Epithelial cell of prostate (primary cell): ENCODE data around the gene SLC10A2.

ENCODE experiments used
- DNase-seq: peaks from one replicate; pipeline ENCODE4 v3.0.0-alpha.2; 2011; ENCODE audit warnings: low read depth, low spot score
- H3K27ac ChIP-seq: fragments of 450-650 bp; 2 replicates; pipeline ENCODE4 v1.5.1; 2017; ENCODE audit warnings: mild to moderate bottlenecking

Gene SLC10A2

DNA sequence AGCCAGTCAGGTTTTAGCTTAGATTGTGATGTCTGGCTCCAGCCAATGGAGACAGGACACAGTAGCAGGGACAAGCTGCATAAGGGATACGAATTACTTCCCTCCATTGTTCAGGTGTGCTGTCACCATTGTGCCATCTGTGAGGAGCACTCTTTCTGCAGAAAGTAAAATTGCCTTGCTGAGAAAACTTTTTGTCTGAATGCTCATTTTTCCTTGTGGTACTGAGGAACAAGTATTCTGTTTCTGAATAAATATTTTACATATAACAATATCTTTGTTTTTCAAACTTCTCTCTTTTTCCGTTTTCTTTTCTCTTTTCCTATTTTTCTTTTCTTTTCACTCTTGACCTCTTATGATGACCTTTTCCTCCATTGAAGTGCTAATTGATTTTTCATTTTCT is 10.2 kb downstream of the SLC10A2 start:
- no peak for DNase-seq
- no peak overlapping the region for H3K27ac ChIP-seq

DNA sequence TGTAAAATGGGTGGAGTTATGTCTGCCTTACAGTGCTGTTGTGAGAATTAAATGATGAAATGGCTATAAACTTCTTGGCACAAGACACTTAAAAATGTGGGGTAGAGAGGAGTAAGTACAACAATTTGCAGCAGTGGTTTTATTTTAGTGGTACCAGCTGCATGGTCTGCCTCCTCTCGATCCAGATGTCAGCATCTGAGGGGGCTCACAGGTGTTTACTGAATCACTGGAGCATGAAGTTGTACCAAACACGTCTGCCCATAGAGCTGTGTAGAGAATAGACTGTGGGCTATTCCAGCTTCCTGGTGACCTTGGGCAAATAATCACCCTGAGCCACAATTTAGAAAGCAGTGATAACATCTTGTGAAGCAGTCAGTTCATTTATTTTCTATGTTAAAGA is 11.1 kb downstream of the SLC10A2 start:
- H3K27ac ChIP-seq, result no peak overlapping the region
- DNase-seq, result no peak

DNA sequence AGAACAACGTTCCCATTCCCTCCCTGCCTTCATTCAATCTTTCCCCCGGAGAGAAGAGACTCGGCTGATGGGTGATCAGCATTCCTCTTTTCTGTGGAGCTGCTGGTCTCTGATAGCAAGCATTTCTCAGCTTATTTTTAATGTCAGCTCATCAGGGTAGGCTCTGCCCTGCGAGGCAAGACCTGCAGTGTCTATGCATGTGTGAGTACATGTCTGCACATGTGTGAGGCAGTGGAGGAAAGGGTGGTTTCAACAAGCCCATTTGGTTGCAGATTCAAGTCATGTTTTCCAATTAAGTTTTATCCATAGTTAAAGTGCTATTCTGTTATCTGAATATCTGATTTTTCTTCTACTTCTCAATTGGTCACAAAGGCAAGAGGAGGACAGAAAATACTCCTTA is 19.5 kb downstream of the SLC10A2 start:
- peak; percentile 10 for DNase-seq
- H3K27ac ChIP-seq, result no peak overlapping the region

- H3K27ac ChIP-seq, result no peak overlapping the region
- peak; percentile 51 for DNase-seq
Observed at GRCh38 chr13:103044056-103044455, 22.2 kb downstream of the SLC10A2 start.

- DNase-seq, result no peak
- no peak overlapping the region for H3K27ac ChIP-seq
Observed at GRCh38 chr13:103040006-103040405, 26.2 kb downstream of the SLC10A2 start.

DNA sequence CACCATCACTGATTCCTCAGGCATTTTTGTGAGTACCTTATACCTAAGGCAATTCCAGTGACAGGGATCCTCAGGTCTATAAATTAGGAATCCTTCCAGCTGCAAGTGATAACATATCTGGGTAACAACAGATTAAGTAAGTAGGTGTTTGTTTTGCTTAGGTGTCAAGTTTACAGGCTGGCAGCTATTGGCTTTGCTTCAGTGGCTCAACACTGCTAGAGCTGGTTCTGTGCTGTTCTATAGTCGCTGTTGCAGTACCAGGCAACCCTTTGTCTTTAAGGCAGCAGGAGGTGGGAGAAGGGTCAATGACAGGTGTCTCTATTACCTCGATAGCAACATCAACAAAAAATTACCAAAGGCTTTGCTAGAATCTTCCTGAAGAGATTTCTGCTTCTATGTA is 27.0 kb downstream of the SLC10A2 start:
- no peak for DNase-seq

DNA sequence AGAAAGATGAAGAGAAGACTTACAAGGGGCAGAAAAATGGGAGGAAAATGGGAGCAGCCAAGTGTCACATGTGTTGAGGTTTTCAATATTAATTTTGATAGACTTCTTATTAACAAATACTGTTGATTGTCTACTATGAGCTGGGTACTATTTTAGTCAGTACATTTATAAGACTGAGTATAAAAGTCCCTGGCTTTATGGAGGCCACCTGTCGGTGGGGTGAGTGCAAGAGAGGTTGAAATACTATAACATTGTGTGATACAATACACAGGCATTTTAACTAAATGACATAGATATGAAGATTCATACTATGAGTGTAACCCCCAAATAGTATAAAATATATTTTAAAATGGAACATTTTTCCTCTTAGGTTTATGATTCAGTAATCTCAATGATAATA is 29.9 kb downstream of the SLC10A2 start:
- H3K27ac ChIP-seq, result no peak overlapping the region
- no peak for DNase-seq

More for the DNA sequence above, 27.0 kb downstream of the SLC10A2 start:
- no peak overlapping the region for H3K27ac ChIP-seq

GRCh38 chr13:103033999-103034398 is 32.2 kb downstream of the SLC10A2 start:
- DNase-seq, result no peak
- no peak overlapping the region for H3K27ac ChIP-seq

DNA sequence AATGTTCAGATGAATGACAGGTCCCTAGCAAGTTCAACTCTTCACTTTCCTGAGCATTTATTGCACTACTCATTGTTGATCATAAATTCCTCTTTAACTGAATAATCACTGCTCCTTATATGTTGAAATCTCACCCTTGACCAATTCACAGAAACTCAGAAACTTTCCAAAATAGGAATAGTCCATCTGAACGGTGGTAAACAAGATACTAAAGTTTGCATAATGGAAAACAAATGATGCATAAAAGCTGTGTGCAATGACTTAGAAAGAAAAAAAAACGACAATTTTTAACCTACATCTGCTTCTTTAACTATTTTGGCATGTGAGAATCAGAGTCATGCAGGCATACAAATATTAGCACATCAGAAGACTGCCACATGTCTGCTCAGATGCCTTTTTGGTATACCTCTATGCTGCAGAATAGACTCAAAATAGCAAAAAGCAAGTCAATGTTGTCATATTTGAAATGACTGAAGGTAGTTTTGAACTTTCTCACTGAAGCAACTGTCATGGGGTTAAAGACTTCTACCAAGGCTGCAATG is 34.8 kb downstream of the SLC10A2 start:
- DNase-seq, result no peak
- H3K27ac ChIP-seq, result no peak overlapping the region

DNA sequence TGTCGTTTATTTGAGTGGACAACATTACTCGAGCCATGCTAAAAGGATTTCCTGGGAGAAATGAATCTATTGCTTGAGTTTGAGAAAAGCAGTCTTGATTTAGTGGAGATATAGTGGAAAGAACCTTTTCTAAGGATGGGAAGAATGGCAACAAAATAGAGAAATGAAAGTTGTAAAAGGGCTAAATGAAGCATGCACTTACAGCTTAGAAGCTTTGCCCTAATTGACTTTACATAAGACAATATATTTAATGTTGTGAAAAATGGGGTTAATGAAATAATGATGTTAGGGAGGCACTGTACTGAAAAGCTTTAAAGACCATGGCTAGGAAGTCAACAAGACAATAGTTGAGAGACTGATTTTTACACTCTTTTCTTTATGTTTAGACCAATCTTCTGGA is 35.4 kb downstream of the SLC10A2 start:
- no peak for DNase-seq
- H3K27ac ChIP-seq, result no peak overlapping the region

DNA sequence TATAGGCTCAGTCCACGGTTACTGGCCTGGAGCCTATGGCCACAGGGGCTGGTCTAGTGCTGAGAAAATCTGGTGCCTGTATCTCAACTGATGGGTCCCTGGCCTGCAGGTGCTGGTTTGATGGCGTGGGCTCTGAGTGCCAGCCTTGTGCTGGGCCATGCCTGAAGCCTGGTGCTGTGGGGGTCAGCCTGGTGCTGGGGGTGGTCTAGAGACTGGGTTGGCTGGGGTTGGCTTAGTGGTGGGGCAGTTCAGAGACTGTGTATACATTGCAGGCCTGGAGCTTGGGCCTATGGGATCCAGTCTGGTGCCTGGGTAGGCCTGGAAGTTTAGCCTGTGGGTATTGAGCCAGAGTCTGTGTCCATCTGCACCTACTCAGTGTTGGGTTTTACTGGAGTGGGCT is 36.4 kb downstream of the SLC10A2 start:
- DNase-seq, result no peak
- no peak overlapping the region for H3K27ac ChIP-seq

DNA sequence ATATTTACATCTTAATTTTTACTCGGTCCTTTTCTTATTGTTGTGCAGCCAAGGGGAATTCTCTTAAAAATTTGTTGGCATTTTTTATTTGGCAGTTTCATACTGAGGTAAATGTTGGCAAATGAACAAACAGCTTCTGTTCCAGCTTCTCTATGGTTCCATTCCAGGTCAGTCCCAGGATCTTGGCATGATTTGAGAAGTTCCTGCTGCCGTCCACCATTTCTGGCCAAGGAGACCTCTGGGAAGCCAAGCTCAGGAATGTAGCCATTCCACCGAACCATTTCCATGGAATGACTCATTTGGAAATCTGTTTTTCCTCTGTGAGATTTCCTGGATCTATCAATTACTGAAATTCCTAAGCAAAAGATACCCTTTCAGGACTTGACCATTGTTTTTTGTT is 43.9 kb downstream of the SLC10A2 start:
- no peak overlapping the region for H3K27ac ChIP-seq
- no peak for DNase-seq

DNA sequence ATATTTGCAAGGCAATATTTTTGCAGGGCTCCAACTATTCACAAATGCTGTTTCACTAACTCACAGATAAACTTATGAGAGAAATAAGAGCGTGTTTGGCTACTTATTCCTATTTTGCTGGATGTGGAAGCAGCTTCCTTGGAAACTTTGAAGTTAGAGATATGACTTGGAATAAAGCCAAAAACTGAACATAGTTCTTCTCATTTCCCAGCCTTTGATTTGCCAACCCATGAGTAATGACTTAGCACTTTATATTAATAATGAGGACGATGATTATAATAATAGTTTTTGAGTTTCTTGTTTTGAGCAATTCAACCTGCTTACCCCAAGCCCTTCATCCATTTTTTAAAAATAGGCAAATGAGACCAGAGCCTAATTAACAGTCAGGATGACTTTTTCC is 47.7 kb downstream of the SLC10A2 start:
- no peak for DNase-seq
- no peak overlapping the region for H3K27ac ChIP-seq

DNA sequence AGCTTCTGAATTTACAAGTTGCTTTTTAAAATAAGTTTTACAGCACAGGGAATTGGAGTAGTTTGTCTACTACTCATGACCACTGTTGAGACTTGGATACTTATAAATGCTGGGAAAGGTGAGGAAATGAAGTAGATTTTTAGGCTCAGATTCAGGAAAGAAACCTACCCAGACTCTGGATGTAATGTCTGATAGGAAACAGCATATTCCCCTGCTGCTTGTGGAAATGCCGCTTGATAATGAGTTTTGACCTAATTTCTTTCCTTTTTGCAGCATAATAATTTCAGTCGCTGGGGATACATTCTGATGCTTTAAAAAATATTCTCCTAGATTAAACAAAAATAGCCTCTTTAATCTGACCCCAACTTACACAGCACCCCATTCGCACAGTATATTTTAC is 53.6 kb downstream of the SLC10A2 start:
- no peak for DNase-seq
- no peak overlapping the region for H3K27ac ChIP-seq

GRCh38 chr13:103009051-103009840 is 57.0 kb downstream of the SLC10A2 start:
- no peak overlapping the region for H3K27ac ChIP-seq
- no peak for DNase-seq

DNA sequence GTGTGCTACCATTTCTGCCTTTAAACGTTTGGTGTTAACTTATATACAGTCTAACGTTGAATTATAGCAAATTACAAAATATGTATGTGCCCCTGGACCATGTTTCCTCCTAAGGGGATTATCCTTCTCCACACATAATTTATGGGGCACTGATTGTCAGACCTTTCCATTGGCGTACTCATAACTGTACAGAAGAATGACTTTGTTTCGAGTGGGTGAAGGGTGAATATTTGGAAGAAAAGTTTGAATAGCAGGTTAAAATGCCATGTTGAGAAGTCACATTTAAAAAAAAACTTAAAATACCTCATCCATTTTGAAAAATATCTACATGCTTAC is 58.8 kb downstream of the SLC10A2 start:
- no peak for DNase-seq

GRCh38 chr13:103006641-103007426 is 59.4 kb downstream of the SLC10A2 start:
- no peak overlapping the region for H3K27ac ChIP-seq
- DNase-seq, result no peak

More for the DNA sequence above, 58.8 kb downstream of the SLC10A2 start:
- no peak overlapping the region for H3K27ac ChIP-seq

DNA sequence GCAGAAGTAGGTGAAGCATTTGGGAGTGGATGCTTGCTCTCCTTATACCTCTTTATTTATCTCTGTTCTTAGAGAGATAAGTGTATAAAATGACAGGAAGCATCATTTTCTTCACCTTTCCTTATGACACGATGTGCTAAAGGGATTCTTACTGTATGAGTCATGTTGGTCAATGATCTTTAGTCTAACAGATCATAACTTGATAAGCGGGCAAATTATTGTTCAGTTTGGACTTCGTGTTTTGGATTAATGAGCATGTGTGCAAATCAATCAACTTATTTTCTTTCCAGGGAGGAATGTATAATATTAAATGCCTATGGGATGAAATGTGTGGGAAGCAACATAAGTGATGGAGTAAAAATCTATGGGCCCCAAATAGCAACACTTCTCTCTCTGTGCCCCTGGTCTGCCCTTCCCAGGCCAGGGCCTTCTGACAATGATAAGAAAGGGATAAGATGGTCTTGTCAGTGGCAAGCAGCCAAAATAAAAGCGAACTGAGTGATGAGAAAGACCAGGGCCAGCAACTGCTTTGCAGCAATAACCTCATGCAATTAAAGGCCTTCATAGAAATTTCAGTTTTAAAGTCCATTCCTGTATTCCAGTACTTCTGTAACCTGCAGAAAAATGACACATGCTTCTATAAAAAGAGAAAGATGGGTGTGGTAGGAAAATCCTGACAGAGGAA is 61.4 kb downstream of the SLC10A2 start:
- no peak overlapping the region for H3K27ac ChIP-seq
- no peak for DNase-seq

- no peak overlapping the region for H3K27ac ChIP-seq
- no peak for DNase-seq
Observed at GRCh38 chr13:103003631-103004030, 62.6 kb downstream of the SLC10A2 start.

- no peak overlapping the region for H3K27ac ChIP-seq
- DNase-seq, result peak; percentile 3
Observed at GRCh38 chr13:103002279-103002678, 63.9 kb downstream of the SLC10A2 start.

DNA sequence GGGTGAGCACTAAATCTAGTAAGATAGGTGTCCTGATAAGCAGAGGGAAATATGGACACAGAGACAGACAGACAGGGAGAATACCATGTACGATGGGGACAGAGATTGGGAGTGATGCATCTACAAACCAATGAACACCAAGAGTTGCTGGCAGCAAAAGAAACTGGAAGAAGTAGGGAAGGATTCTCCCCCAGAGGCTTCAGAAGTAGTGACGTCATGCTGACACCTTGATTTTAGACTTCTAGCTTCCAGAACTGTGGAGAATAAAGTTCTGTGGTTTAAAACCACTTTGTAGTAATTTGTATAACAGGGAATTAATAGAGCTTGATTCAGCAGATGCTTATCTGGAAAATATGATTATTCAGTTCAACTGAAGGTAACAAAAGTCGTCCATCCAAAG is 66.1 kb downstream of the SLC10A2 start:
- no peak overlapping the region for H3K27ac ChIP-seq

More for the DNA sequence above, 66.1 kb downstream of the SLC10A2 start:
- DNase-seq, result no peak
